Panc1 (cell line): ENCODE results near the gene SNX24. TPM values are rescaled to one million over a fixed set of nuclear protein-coding genes. Genes with fewer than 3 reads are reported as not detected.

Experiments
- ATAC-seq: fragments of 200-7000 bp; cut with Tn5 transposase; 2 replicates; pipeline ENCODE4 v1.9.1; 2020; ENCODE audit warnings: mild to moderate bottlenecking, moderate library complexity
- BruUV-seq: library from RNA; stranded (reverse); fragments of 400-500 nt; replicated peaks from 2 replicates; lab custom pipeline; 2021; lab: Mats Ljungman, UMichigan
- CTCF ChIA-PET: fragments of 300-600 bp; sonication (Branson Sonifier 250); formaldehyde crosslinking; loops from one replicate; lab custom pipeline; 2022; ENCODE audit warnings: antibody characterized with exemption; lab: Charles Lee
- POLR2A ChIA-PET: fragments of 300-600 bp; sonication (Branson Sonifier 250); formaldehyde crosslinking; loops from one replicate; lab custom pipeline; 2022; ENCODE audit warnings: antibody characterized with exemption; lab: Charles Lee
- DNase-seq: peaks from one replicate; pipeline ENCODE4 v3.0.0-alpha.2; 2010; ENCODE audit warnings: low read depth, low spot score
- H3K27ac ChIP-seq: 2 replicates; pipeline ENCODE4 v1.5.1; 2011; ENCODE audit warnings: mild to moderate bottlenecking, low read length, inconsistent platforms
- H3K27me3 ChIP-seq: fragments of 200-500 bp; sonication (Bioruptor generic); 2 replicates; pipeline ENCODE4 v1.6.0; 2014; ENCODE audit warnings: low read length, inconsistent platforms; ENCODE audit not compliant: control insufficient read depth, insufficient read depth
- H3K36me3 ChIP-seq: fragments of 200-500 bp; sonication (Bioruptor generic); 2 replicates; pipeline ENCODE4 v1.5.1; 2014; ENCODE audit warnings: inconsistent platforms, mild to moderate bottlenecking, low read length, moderate library complexity; ENCODE audit not compliant: control insufficient read depth, insufficient read depth
- H3K4me1 ChIP-seq: 2 replicates; pipeline ENCODE4 v1.5.1; 2011; ENCODE audit warnings: inconsistent platforms, mild to moderate bottlenecking, low read length, moderate library complexity; ENCODE audit not compliant: control insufficient read depth, insufficient read depth
- H3K4me3 ChIP-seq, 2 experiments: 2 replicates each; pipeline ENCODE4 v1.5.1; 2011 to 2012; ENCODE audit warnings: low read depth in 2 of 2, low read length in 2 of 2, mild to moderate bottlenecking in 2 of 2, inconsistent platforms in 1 of 2, moderate library complexity in 1 of 2
- H3K9me3 ChIP-seq: fragments of 200-500 bp; sonication (Bioruptor generic); 2 replicates; pipeline ENCODE4 v1.5.1; 2014; ENCODE audit warnings: low read depth, mild to moderate bottlenecking, inconsistent platforms, low read length, moderate library complexity; ENCODE audit not compliant: control insufficient read depth, insufficient read depth
- POLR2AphosphoS5 ChIP-seq: IDR thresholded peaks from 2 replicates; pipeline ENCODE4 v1.6.1; 2012; ENCODE audit warnings: mild to moderate bottlenecking, low read depth, low read length, moderate library complexity
- SIN3A ChIP-seq: IDR thresholded peaks from 2 replicates; pipeline ENCODE4 v1.6.1; 2012; ENCODE audit warnings: low read depth, mild to moderate bottlenecking, low read length, moderate library complexity, borderline replicate concordance; ENCODE audit not compliant: insufficient read depth
- TCF7L2 ChIP-seq: IDR thresholded peaks from 2 replicates; pipeline ENCODE4 v1.6.1; 2011; ENCODE audit warnings: mild to moderate bottlenecking, low read depth, low read length, inconsistent platforms
- in situ Hi-C: cut with HindIII; loops from 2 replicates; pipeline ENCODE4 v1.10.0; 2016; ENCODE audit warnings: low sequenced_read_pairs, low pct_unique_long_range_greater_than_20kb
- intact Hi-C: fragments of 100-400 bp; cut with micrococcal nuclease; formaldehyde crosslinking; loops from one replicate; pipeline ENCODE4 v1.10.0; 2022; ENCODE audit not compliant: unreplicated experiment
- total RNA-seq: library from RNA; stranded (reverse); gene quantifications from one replicate; pipeline ENCODE4 v1.2.1, GENCODE V29; 2021; ENCODE audit not compliant: unreplicated experiment
- TF ChIP-seq, protein P1 (sequence below): fragments of 450-650 bp; IDR thresholded peaks from 2 replicates; pipeline ENCODE4 v1.5.1; 2017; ENCODE audit warnings: mild to moderate bottlenecking
- TF ChIP-seq, protein P2 (sequence below), 2 experiments: IDR thresholded peaks; 2 replicates each; pipeline ENCODE4 v1.6.1; 2011 to 2012; ENCODE audit warnings: low read depth in 2 of 2, control low read depth in 1 of 2, low read length in 1 of 2, mild to moderate bottlenecking in 1 of 2, moderate library complexity in 1 of 2; ENCODE audit not compliant: insufficient read depth in 1 of 2

The SNX24 gene
- total RNA-seq, 1 experiment from 2014 or later = 32.8 TPM

DNA sequence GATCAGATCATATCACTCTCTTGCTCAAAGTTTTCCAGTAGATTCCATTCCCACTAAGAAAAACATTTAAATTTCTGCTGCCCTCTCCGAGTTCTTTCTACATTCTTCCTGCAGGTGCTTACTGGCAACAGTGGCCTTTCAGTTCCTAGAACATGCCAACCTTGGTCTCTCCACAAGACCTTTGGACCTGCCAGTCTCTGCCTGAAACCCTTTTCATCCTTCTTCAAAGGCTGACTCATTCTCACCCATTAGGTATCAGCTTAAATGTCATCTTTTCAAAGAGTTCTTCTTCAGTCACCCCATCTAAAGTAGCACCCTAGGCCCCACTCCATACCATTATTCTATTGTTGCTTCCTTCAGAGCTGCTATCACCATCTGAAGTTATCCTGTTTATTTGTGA, 169.3 kb downstream of the SNX24 start:
- H3K27ac ChIP-seq = no peak overlapping the region
- DNase-seq (no peak), ATAC-seq (no peak)
- no TSS peak for BruUV-seq
- in situ Hi-C loops = no loop called here
- no peaks in the 10 kb centered on the region for H3K27me3 ChIP-seq
- ChIA-PET POLR2A (no interaction called here), CTCF (no interaction called here)
- no peak overlapping the region for H3K4me3 ChIP-seq
- no peaks in the 10 kb centered on the region for H3K9me3 ChIP-seq
- no peaks in the 10 kb centered on the region for H3K36me3 ChIP-seq
- no peaks in the 10 kb centered on the region for H3K4me1 ChIP-seq
- intact Hi-C loops = no loop called here
- TF ChIP-seq SIN3A (no peak), POLR2AphosphoS5 (no peak), TCF7L2 (no peak)
- TF ChIP-seq, protein P1, sequence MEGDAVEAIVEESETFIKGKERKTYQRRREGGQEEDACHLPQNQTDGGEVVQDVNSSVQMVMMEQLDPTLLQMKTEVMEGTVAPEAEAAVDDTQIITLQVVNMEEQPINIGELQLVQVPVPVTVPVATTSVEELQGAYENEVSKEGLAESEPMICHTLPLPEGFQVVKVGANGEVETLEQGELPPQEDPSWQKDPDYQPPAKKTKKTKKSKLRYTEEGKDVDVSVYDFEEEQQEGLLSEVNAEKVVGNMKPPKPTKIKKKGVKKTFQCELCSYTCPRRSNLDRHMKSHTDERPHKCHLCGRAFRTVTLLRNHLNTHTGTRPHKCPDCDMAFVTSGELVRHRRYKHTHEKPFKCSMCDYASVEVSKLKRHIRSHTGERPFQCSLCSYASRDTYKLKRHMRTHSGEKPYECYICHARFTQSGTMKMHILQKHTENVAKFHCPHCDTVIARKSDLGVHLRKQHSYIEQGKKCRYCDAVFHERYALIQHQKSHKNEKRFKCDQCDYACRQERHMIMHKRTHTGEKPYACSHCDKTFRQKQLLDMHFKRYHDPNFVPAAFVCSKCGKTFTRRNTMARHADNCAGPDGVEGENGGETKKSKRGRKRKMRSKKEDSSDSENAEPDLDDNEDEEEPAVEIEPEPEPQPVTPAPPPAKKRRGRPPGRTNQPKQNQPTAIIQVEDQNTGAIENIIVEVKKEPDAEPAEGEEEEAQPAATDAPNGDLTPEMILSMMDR = no peak
- TF ChIP-seq, protein P2, sequence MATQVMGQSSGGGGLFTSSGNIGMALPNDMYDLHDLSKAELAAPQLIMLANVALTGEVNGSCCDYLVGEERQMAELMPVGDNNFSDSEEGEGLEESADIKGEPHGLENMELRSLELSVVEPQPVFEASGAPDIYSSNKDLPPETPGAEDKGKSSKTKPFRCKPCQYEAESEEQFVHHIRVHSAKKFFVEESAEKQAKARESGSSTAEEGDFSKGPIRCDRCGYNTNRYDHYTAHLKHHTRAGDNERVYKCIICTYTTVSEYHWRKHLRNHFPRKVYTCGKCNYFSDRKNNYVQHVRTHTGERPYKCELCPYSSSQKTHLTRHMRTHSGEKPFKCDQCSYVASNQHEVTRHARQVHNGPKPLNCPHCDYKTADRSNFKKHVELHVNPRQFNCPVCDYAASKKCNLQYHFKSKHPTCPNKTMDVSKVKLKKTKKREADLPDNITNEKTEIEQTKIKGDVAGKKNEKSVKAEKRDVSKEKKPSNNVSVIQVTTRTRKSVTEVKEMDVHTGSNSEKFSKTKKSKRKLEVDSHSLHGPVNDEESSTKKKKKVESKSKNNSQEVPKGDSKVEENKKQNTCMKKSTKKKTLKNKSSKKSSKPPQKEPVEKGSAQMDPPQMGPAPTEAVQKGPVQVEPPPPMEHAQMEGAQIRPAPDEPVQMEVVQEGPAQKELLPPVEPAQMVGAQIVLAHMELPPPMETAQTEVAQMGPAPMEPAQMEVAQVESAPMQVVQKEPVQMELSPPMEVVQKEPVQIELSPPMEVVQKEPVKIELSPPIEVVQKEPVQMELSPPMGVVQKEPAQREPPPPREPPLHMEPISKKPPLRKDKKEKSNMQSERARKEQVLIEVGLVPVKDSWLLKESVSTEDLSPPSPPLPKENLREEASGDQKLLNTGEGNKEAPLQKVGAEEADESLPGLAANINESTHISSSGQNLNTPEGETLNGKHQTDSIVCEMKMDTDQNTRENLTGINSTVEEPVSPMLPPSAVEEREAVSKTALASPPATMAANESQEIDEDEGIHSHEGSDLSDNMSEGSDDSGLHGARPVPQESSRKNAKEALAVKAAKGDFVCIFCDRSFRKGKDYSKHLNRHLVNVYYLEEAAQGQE (IDR thresholded peaks at IDR 0.05; ENCODE audit: insufficient read depth in 1 of 2, low read depth in 2 of 2, low read length in 1 of 2) = no peak

DNA sequence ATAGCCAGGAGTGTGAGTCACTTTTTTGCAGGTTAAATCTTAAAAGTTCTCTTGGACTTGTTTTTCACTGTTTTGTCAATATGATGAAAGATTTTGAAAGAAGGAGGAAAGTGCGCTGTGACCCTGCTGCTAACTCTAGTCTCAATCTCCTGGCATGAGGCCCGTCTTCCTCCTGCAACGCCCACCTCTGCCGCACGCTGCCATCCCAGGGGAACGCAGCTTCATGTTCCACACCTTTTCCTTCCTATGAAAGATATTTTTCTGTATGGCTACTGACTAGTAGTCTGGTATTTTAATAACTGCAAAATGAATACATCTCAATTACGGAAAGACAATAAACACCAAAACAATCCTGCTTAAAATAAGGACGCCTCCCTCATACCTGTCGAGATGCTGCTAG, 182.8 kb downstream of the SNX24 start:
- no peak overlapping the region for H3K4me3 ChIP-seq
- H3K9me3 ChIP-seq = no peaks in the 10 kb centered on the region
- no peak for DNase-seq
- H3K4me1 ChIP-seq = no peaks in the 10 kb centered on the region
- no peak overlapping the region for H3K27ac ChIP-seq
- intact Hi-C loops (no loop called here), in situ Hi-C loops (no loop called here)
- POLR2A ChIA-PET = no interaction called here
- CTCF ChIA-PET = no interaction called here
- BruUV-seq = no TSS peak
- peaks cover 21% of the 10 kb centered on the region for H3K36me3 ChIP-seq
- ATAC-seq = no peak
- TF ChIP-seq, protein P2 (IDR thresholded peaks at IDR 0.05; ENCODE audit: insufficient read depth in 1 of 2, low read depth in 2 of 2, low read length in 1 of 2) = no peak
- TF ChIP-seq TCF7L2 = no peak
- no peak for TF ChIP-seq SIN3A
- TF ChIP-seq, protein P1 = no peak
- TF ChIP-seq POLR2AphosphoS5 = no peak
- H3K27me3 ChIP-seq = no peaks in the 10 kb centered on the region
